ENCODE results near the gene HCRT.
"Not testable (repeated sequence)": the region's sequence is repeated elsewhere in the genome, so short reads cannot be mapped to it uniquely, and the experiment has no call there.

HCRT gene

GRCh38 chr17:42189651-42189965, 4.4 kb upstream of the HCRT start:
- Mint-ChIP-seq H3K9me3 (no peaks in the 10 kb centered on the region), H3K27ac (no peak overlapping the region), H3K4me1 (peaks cover 28% of the 10 kb centered on the region), H3K4me3 (no peak overlapping the region), H3K36me3 (peaks cover 15% of the 10 kb centered on the region)
- DNase-seq (ENCODE audit: low spot score in 2 of 2) (no peak), ATAC-seq (no peak)

GRCh38 chr17:42188749-42189650, 3.7 kb upstream of the HCRT start:
- no peaks in the 10 kb centered on the region for H3K9me3 Mint-ChIP-seq
- H3K4me3 Mint-ChIP-seq, result no peak overlapping the region
- peak overlapping the region; percentile 23 for H3K27ac Mint-ChIP-seq
- ATAC-seq (no peak), DNase-seq (ENCODE audit: low spot score in 2 of 2) (no peak)
- H3K4me1 Mint-ChIP-seq, result peaks cover 27% of the 10 kb centered on the region
- H3K36me3 Mint-ChIP-seq, result peaks cover 9% of the 10 kb centered on the region

- H3K4me3 Mint-ChIP-seq, result no peak overlapping the region
- peak overlapping the region; percentile 60 for H3K27ac Mint-ChIP-seq
Measured at GRCh38 chr17:42187833-42188232, 2.6 kb upstream of the HCRT start.

GRCh38 chr17:42186191-42186590, 939 bp upstream of the HCRT start:
- not testable (repeated sequence) for DNase-seq (ENCODE audit: low spot score in 2 of 2); H3K4me3 Mint-ChIP-seq; H3K9me3 Mint-ChIP-seq; ATAC-seq; H3K27ac Mint-ChIP-seq; H3K36me3 Mint-ChIP-seq
- H3K4me1 Mint-ChIP-seq, result peaks cover 29% of the 10 kb centered on the region

More at GRCh38 chr17:42187833-42188232, 2.6 kb upstream of the HCRT start:
- Mint-ChIP-seq H3K9me3 (no peaks in the 10 kb centered on the region), H3K36me3 (no peaks in the 10 kb centered on the region), H3K4me1 (peaks cover 27% of the 10 kb centered on the region)
- no peak for ATAC-seq
- DNase-seq (ENCODE audit: low spot score in 2 of 2), result no peak

- Mint-ChIP-seq H3K4me3 (no peak overlapping the region), H3K36me3 (no peaks in the 10 kb centered on the region), H3K4me1 (peaks cover 31% of the 10 kb centered on the region), H3K9me3 (no peaks in the 10 kb centered on the region), H3K27ac (no peak overlapping the region)
- no peak for DNase-seq (ENCODE audit: low spot score in 2 of 2)
- no peak for ATAC-seq
Measured at GRCh38 chr17:42185621-42185930, 324 bp upstream of the HCRT start.

GRCh38 chr17:42183741-42184711, 1.2 kb downstream of the HCRT start:
- ATAC-seq (peak; percentile 80), DNase-seq (ENCODE audit: low spot score in 2 of 2) (peak; percentile 94 to 95)
- Mint-ChIP-seq H3K4me3 (peak overlapping the region; percentile 86), H3K27ac (peak overlapping the region; percentile 41), H3K4me1 (peaks cover 47% of the 10 kb centered on the region), H3K36me3 (no peaks in the 10 kb centered on the region), H3K9me3 (no peaks in the 10 kb centered on the region)

- DNase-seq (ENCODE audit: low spot score in 2 of 2) (no peak), ATAC-seq (no peak)
- Mint-ChIP-seq H3K9me3 (no peaks in the 10 kb centered on the region), H3K27ac (no peak overlapping the region), H3K36me3 (no peaks in the 10 kb centered on the region), H3K4me1 (peaks cover 56% of the 10 kb centered on the region), H3K4me3 (peak overlapping the region; percentile 86)
Measured at GRCh38 chr17:42182927-42183734, 2.1 kb downstream of the HCRT start.

- H3K27ac Mint-ChIP-seq, result no peak overlapping the region
- no peak for ATAC-seq
- H3K4me3 Mint-ChIP-seq, result peak overlapping the region; percentile 86
Measured at GRCh38 chr17:42181851-42182207, 3.4 kb downstream of the HCRT start.

GRCh38 chr17:42180922-42181850, 4.1 kb downstream of the HCRT start, which contains the start of gene KCNH4:
Gene KCNH4, minus strand, starts transcription at chr17:42181142. Its CDS starts 197 bp downstream, at chr17:42180945.
- no peak within 1 kb of the TSS for H3K27ac Mint-ChIP-seq
- H3K36me3 Mint-ChIP-seq, result no peaks in the 10 kb centered on the region
- H3K9me3 Mint-ChIP-seq, result no peaks in the 10 kb centered on the region
- DNase-seq (ENCODE audit: low spot score in 2 of 2) (peak; percentile 79 to 94), ATAC-seq (peak; percentile 69)
- peaks cover 63% of the 10 kb centered on the region for H3K4me1 Mint-ChIP-seq
- peak within 1 kb of the TSS; percentile 86 for H3K4me3 Mint-ChIP-seq

More at GRCh38 chr17:42181851-42182207, 3.4 kb downstream of the HCRT start:
- Mint-ChIP-seq H3K9me3 (no peaks in the 10 kb centered on the region), H3K36me3 (no peaks in the 10 kb centered on the region), H3K4me1 (peaks cover 63% of the 10 kb centered on the region)
- no peak for DNase-seq (ENCODE audit: low spot score in 2 of 2)

- H3K4me3 Mint-ChIP-seq, result peak overlapping the region; percentile 86
- no peak overlapping the region for H3K27ac Mint-ChIP-seq
Measured at GRCh38 chr17:42180411-42180921, 4.8 kb downstream of the HCRT start.

GRCh38 chr17:42179911-42180410, 5.3 kb downstream of the HCRT start:
- no peaks in the 10 kb centered on the region for H3K36me3 Mint-ChIP-seq
- no peak overlapping the region for H3K27ac Mint-ChIP-seq
- DNase-seq (ENCODE audit: low spot score in 2 of 2), result no peak
- H3K4me1 Mint-ChIP-seq, result peaks cover 61% of the 10 kb centered on the region
- ATAC-seq, result no peak
- H3K4me3 Mint-ChIP-seq, result peak overlapping the region; percentile 86
- H3K9me3 Mint-ChIP-seq, result no peaks in the 10 kb centered on the region

More at GRCh38 chr17:42180411-42180921, 4.8 kb downstream of the HCRT start:
- no peaks in the 10 kb centered on the region for H3K36me3 Mint-ChIP-seq
- peaks cover 63% of the 10 kb centered on the region for H3K4me1 Mint-ChIP-seq
- DNase-seq (ENCODE audit: low spot score in 2 of 2), result no peak
- H3K9me3 Mint-ChIP-seq, result no peaks in the 10 kb centered on the region
- ATAC-seq, result no peak

GRCh38 chr17:42179335-42179734, 5.9 kb downstream of the HCRT start:
- H3K9me3 Mint-ChIP-seq, result no peaks in the 10 kb centered on the region
- no peaks in the 10 kb centered on the region for H3K36me3 Mint-ChIP-seq
- H3K4me1 Mint-ChIP-seq, result peaks cover 55% of the 10 kb centered on the region
- peak overlapping the region; percentile 86 for H3K4me3 Mint-ChIP-seq
- DNase-seq (ENCODE audit: low spot score in 2 of 2), result no peak
- H3K27ac Mint-ChIP-seq, result peak overlapping the region; percentile 57
- ATAC-seq, result peak; percentile 33

GRCh38 chr17:42178817-42179216, 6.4 kb downstream of the HCRT start:
- H3K4me3 Mint-ChIP-seq, result peak overlapping the region; percentile 86
- no peaks in the 10 kb centered on the region for H3K9me3 Mint-ChIP-seq
- H3K4me1 Mint-ChIP-seq, result peaks cover 53% of the 10 kb centered on the region
- no peaks in the 10 kb centered on the region for H3K36me3 Mint-ChIP-seq
- H3K27ac Mint-ChIP-seq, result peak overlapping the region; percentile 57
- ATAC-seq, result peak; percentile 60
- no peak for DNase-seq (ENCODE audit: low spot score in 2 of 2)

- Mint-ChIP-seq H3K9me3 (no peaks in the 10 kb centered on the region), H3K36me3 (no peaks in the 10 kb centered on the region), H3K27ac (no peak overlapping the region), H3K4me3 (no peak overlapping the region), H3K4me1 (peaks cover 42% of the 10 kb centered on the region)
- DNase-seq (ENCODE audit: low spot score in 2 of 2), result no peak
- no peak for ATAC-seq
Measured at GRCh38 chr17:42177684-42178083, 7.6 kb downstream of the HCRT start.
